Keratinocyte (primary cell): ENCODE measurements around the gene TNKS1BP1. TPM values are rescaled to one million over a fixed set of nuclear protein-coding genes. Genes with fewer than 3 reads are reported as not detected.

Experiments used
- DNase-seq: peaks from one replicate; pipeline ENCODE4 v3.0.0-alpha.2; 2011; ENCODE audit warnings: low read depth, missing footprints, low spot score
- FAIRE-seq: peaks from 2 replicates; lab custom pipeline; 2011; peaks lifted over from hg19 to GRCh38; lab: Jason Lieb, UNC
- H2AFZ ChIP-seq: 2 replicates; pipeline ENCODE4 v1.6.0; 2012; ENCODE audit warnings: low read length, control low read depth, inconsistent platforms; ENCODE audit not compliant: control insufficient read depth
- H3K27ac ChIP-seq: 2 replicates; pipeline ENCODE4 v1.5.1; 2011; ENCODE audit warnings: low read length; ENCODE audit not compliant: control insufficient read depth, insufficient read depth
- H3K27me3 ChIP-seq: 3 replicates; pipeline ENCODE4 v1.6.0; 2011; ENCODE audit warnings: low read length; ENCODE audit not compliant: control insufficient read depth, insufficient read depth; ENCODE audit errors: extremely low read depth
- H3K36me3 ChIP-seq, 2 experiments: 2 replicates in 1 of 2; 3 replicates in 1 of 2; pipeline ENCODE4 v1.5.1; 2011; ENCODE audit warnings: low read length in 2 of 2, mild to moderate bottlenecking in 1 of 2; ENCODE audit not compliant: control insufficient read depth in 2 of 2, insufficient read depth in 2 of 2; ENCODE audit errors: extremely low read depth in 1 of 2
- H3K4me1 ChIP-seq: 3 replicates; pipeline ENCODE4 v1.5.1; 2011; ENCODE audit warnings: low read length; ENCODE audit not compliant: control insufficient read depth, insufficient read depth; ENCODE audit errors: extremely low read depth
- H3K4me2 ChIP-seq: 3 replicates; pipeline ENCODE4 v1.6.0; 2011; ENCODE audit warnings: low read depth, low read length; ENCODE audit not compliant: control insufficient read depth, insufficient read depth; ENCODE audit errors: extremely low read depth
- H3K4me3 ChIP-seq, 3 experiments: fragments of 200-600 bp in 1 of 3; sonication (generic) in 1 of 3; 2 replicates in 2 of 3; 3 replicates in 1 of 3; pipeline ENCODE4 v1.5.1; 2011 to 2016; ENCODE audit warnings: low read length in 3 of 3, mild to moderate bottlenecking in 3 of 3, control low read depth in 2 of 3, inconsistent platforms in 1 of 3, low read depth in 1 of 3, mixed read lengths in 1 of 3, mixed run types in 1 of 3, moderate library complexity in 1 of 3; ENCODE audit not compliant: control insufficient read depth in 2 of 3, insufficient read depth in 2 of 3; ENCODE audit errors: extremely low read depth in 1 of 3
- H3K79me2 ChIP-seq: 2 replicates; pipeline ENCODE4 v1.6.0; 2012; ENCODE audit warnings: low read length; ENCODE audit not compliant: control insufficient read depth, insufficient read depth
- H3K9ac ChIP-seq: 3 replicates; pipeline ENCODE4 v1.6.0; 2011; ENCODE audit warnings: low read length; ENCODE audit not compliant: control insufficient read depth, insufficient read depth; ENCODE audit errors: extremely low read depth
- H3K9me1 ChIP-seq: 3 replicates; pipeline ENCODE4 v1.6.0; 2011; ENCODE audit warnings: low read length; ENCODE audit not compliant: control insufficient read depth, insufficient read depth; ENCODE audit errors: extremely low read depth
- H3K9me3 ChIP-seq: 2 replicates; pipeline ENCODE4 v1.5.1; 2012; ENCODE audit warnings: low read depth, low read length; ENCODE audit not compliant: control insufficient read depth
- H4K20me1 ChIP-seq: 3 replicates; pipeline ENCODE4 v1.6.0; 2011; ENCODE audit warnings: low read length; ENCODE audit not compliant: control insufficient read depth, insufficient read depth; ENCODE audit errors: extremely low read depth
- EZH2 ChIP-seq: IDR thresholded peaks from one replicate; pipeline ENCODE4 v1.6.1; 2012; ENCODE audit warnings: inconsistent platforms, mild to moderate bottlenecking, low read length, moderate library complexity
- dilution Hi-C: fragments of 300-500 bp; cut with MboI; formaldehyde crosslinking; loops from one replicate; pipeline ENCODE4 v1.7.0; 2020; ENCODE audit warnings: low sequenced_read_pairs; ENCODE audit not compliant: extremely low pct_ligation_motif_present
- polyA plus RNA-seq, 5 experiments: library from polyadenylated mRNA; depleted of rRNA in 3 of 5; stranded (reverse) in 3 of 5; stranded (forward) in 1 of 5; unstranded in 1 of 5; fragments of >200 nt; gene quantifications; 1 replicate in 1 of 5; 2 replicates in 3 of 5; 3 replicates in 1 of 5; pipeline versions ENCODE4 v1.2.1 to v1.2.3, GENCODE V29; 2011 to 2012; ENCODE audit warnings: missing spikeins in 2 of 5, low read depth in 1 of 5, low replicate concordance in 1 of 5
- TF ChIP-seq, protein P1 (sequence below), 3 experiments: IDR thresholded peaks in 1 of 3; conservative IDR thresholded peaks in 1 of 3; optimal IDR thresholded peaks in 1 of 3; 2 replicates in 2 of 3; 3 replicates in 1 of 3; pipeline versions ENCODE3 to v1.5.1; 2011; ENCODE audit warnings: low read length in 3 of 3, mild to moderate bottlenecking in 3 of 3, moderate library complexity in 2 of 3, control low read depth in 1 of 3, inconsistent platforms in 1 of 3; ENCODE audit not compliant: insufficient read depth in 2 of 3; ENCODE audit errors: extremely low read depth in 1 of 3

Gene TNKS1BP1
- polyA plus RNA-seq, 1 donor (not counting 4 experiments of a cell fraction or from before 2014, with no cell fraction given) = 88.3 TPM

DNA sequence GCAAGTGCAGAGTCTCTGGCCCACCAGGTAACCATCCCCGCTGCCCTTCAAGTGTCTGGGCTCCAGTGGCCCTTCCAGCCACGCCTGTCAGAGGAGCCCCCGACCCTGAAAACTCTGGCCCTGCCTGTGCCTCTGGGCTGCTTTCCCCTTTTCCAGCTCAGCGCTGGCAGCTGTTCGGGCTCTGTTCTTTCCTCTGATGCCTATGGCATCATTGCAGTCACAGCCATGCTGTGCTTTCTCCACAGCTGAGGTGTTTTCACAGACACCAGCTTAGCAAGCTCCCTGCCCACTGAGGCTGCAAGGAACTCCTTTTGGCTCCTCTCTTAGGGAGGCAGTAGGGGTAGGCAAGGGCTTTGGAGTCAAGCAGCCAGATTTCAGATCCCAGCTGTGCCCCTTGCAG is 34.6 kb upstream of the TNKS1BP1 start:
- no peak overlapping the region for H3K27ac ChIP-seq
- H3K27me3 ChIP-seq = no peaks in the 10 kb centered on the region
- peaks cover 21% of the 10 kb centered on the region for H3K4me1 ChIP-seq
- H3K4me2 ChIP-seq = no peak overlapping the region
- no peaks in the 10 kb centered on the region for H4K20me1 ChIP-seq
- no peak for FAIRE-seq
- H3K9me3 ChIP-seq = no peaks in the 10 kb centered on the region
- H3K9ac ChIP-seq = no peak overlapping the region
- H3K36me3 ChIP-seq = no peaks in the 10 kb centered on the region
- no peaks in the 10 kb centered on the region for H3K9me1 ChIP-seq
- no peaks in the 10 kb centered on the region for H3K79me2 ChIP-seq
- dilution Hi-C loops = no loop called here
- TF ChIP-seq, protein P1, sequence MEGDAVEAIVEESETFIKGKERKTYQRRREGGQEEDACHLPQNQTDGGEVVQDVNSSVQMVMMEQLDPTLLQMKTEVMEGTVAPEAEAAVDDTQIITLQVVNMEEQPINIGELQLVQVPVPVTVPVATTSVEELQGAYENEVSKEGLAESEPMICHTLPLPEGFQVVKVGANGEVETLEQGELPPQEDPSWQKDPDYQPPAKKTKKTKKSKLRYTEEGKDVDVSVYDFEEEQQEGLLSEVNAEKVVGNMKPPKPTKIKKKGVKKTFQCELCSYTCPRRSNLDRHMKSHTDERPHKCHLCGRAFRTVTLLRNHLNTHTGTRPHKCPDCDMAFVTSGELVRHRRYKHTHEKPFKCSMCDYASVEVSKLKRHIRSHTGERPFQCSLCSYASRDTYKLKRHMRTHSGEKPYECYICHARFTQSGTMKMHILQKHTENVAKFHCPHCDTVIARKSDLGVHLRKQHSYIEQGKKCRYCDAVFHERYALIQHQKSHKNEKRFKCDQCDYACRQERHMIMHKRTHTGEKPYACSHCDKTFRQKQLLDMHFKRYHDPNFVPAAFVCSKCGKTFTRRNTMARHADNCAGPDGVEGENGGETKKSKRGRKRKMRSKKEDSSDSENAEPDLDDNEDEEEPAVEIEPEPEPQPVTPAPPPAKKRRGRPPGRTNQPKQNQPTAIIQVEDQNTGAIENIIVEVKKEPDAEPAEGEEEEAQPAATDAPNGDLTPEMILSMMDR (optimal IDR thresholded peaks at IDR 0.05 in 1 of 3, IDR thresholded peaks at IDR 0.05 in 1 of 3, conservative IDR thresholded peaks at IDR 0.05 in 1 of 3; ENCODE audit: extremely low read depth in 1 of 3, insufficient read depth in 2 of 3, low read length in 3 of 3) = no peak
- no peak for TF ChIP-seq EZH2
- no peak overlapping the region for H3K4me3 ChIP-seq
- no peak overlapping the region for H2AFZ ChIP-seq
- no peak for DNase-seq

DNA sequence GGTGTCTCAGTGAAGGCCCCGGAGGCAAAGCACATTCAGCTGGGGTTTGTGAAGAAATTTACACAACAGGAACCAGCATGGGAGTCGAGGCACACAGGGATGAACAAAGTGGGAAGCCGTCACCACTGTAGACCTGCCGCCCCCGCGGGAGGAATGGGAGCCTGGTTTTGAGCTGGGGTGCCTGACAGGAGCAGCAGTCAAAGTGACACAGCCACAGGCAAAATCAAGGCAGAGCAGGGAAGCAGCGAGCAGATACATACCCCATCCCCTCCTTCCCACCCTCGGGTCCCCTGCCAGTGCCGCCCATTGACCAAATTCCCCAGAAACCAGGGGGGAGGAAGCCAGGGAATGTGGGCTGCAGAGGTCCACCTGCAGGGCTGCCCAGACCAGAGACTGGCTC is 34.2 kb upstream of the TNKS1BP1 start:
- H3K4me2 ChIP-seq = no peak overlapping the region
- no peaks in the 10 kb centered on the region for H4K20me1 ChIP-seq
- dilution Hi-C loops = no loop called here
- no peak overlapping the region for H3K4me3 ChIP-seq
- DNase-seq = no peak
- FAIRE-seq = no peak
- no peak overlapping the region for H2AFZ ChIP-seq
- H3K9ac ChIP-seq = no peak overlapping the region
- H3K9me3 ChIP-seq = no peaks in the 10 kb centered on the region
- no peaks in the 10 kb centered on the region for H3K36me3 ChIP-seq
- H3K27ac ChIP-seq = no peak overlapping the region
- H3K27me3 ChIP-seq = no peaks in the 10 kb centered on the region
- no peaks in the 10 kb centered on the region for H3K9me1 ChIP-seq
- H3K4me1 ChIP-seq = peaks cover 21% of the 10 kb centered on the region
- TF ChIP-seq EZH2 = no peak
- TF ChIP-seq, protein P1 (optimal IDR thresholded peaks at IDR 0.05 in 1 of 3, IDR thresholded peaks at IDR 0.05 in 1 of 3, conservative IDR thresholded peaks at IDR 0.05 in 1 of 3; ENCODE audit: extremely low read depth in 1 of 3, insufficient read depth in 2 of 3, low read length in 3 of 3) = no peak
- no peaks in the 10 kb centered on the region for H3K79me2 ChIP-seq
